ENCODE measurements around the gene CETP. TPM values are rescaled to one million over a fixed set of nuclear protein-coding genes. Genes with fewer than 3 reads are reported as not detected.
"Not testable (repeated sequence)": the region's sequence is repeated elsewhere in the genome, so short reads cannot be mapped to it uniquely, and the experiment has no call there.

CETP gene
- total RNA-seq, 1 experiment from 2014 or later = not detected

DNA sequence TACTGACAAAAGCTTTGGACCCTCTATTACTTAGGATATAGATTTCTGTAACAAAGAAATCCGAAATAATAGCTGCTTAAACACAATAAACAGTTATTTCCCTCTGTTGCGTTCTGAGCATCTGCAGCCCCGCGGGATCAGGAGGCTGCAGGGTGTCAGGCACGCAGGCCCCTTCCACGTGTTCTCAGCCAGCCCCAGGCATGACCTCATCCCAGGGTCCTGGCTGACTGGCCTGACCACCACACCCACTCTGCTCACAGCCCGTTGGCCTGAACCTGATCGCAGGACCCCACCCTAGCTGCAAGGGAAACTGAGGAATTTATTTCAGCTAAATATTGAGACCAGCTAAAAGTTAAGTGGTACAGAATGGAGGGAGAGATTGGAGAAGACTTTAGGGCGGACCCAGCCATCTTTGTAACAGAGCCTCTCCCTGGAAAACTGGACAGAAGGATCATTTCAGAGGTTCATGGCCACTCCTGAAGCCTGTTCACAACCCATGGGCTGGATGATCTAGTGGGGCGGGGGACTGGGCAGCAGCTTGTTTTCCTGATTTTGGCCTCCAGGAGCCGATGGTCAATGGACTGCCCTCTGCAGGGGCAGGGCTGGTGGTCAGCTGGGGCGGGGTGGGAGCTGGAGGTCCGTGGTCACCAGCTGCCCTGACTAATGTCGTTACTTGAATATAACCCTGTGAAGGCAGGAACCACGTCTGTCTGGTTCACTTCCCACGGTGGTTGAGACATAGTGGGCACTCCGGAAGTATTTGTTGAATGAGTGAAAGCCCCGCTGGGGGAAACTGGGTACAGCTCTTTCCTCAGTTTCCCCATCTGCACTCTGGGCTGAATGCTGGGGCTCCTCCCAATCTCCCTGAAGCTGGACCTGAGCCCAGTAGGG, 10.9 kb downstream of the CETP start:
- in situ Hi-C loops (cut with HindIII; ENCODE audit: low pct_unique_long_range_greater_than_20kb, low sequenced_read_pairs) = no loop called here
- no peak for DNase-seq (ENCODE audit: low read depth, low spot score)

DNA sequence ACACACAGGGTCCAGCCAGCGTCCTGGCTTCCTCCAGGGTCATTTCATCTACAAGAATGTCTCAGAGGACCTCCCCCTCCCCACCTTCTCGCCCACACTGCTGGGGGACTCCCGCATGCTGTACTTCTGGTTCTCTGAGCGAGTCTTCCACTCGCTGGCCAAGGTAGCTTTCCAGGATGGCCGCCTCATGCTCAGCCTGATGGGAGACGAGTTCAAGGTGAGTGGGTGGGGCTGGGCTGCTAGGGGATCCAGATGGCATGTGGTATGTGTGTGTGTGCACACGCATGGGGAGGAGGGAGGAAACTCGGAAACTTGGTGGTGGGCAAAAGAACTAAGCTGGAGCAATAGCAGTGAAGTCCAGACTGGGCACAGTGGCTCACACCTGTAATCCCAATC, 11.5 kb downstream of the CETP start:
- DNase-seq (ENCODE audit: low read depth, low spot score) = no peak
- in situ Hi-C loops (cut with HindIII; ENCODE audit: low pct_unique_long_range_greater_than_20kb, low sequenced_read_pairs) = no loop called here

DNA sequence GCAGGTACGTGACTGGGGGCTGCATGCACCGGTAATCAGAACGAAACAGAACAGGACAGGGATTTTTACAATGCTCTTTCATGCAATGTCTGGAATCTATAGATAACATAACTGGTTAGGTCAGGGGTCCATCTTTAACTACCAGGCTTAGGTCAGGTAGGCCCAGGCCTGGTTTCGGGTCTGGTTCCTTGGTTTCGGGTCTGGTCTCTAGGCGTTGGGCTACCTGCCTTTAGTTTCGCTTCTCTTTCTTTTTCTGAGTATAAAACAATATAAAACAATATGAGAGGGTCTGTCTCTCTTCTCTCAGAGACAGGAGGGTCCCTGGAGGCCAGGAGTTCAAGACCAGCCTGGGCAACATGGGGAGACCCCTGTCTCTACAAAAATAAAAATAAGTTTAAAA, 12.1 kb downstream of the CETP start:
- DNase-seq (ENCODE audit: low read depth, low spot score); in situ Hi-C loops (cut with HindIII; ENCODE audit: low pct_unique_long_range_greater_than_20kb, low sequenced_read_pairs): not testable (repeated sequence)

GRCh38 chr16:56974549-56975300, 13.0 kb downstream of the CETP start:
- in situ Hi-C loops (cut with HindIII; ENCODE audit: low pct_unique_long_range_greater_than_20kb, low sequenced_read_pairs) = no loop called here
- DNase-seq (ENCODE audit: low read depth, low spot score) = no peak

DNA sequence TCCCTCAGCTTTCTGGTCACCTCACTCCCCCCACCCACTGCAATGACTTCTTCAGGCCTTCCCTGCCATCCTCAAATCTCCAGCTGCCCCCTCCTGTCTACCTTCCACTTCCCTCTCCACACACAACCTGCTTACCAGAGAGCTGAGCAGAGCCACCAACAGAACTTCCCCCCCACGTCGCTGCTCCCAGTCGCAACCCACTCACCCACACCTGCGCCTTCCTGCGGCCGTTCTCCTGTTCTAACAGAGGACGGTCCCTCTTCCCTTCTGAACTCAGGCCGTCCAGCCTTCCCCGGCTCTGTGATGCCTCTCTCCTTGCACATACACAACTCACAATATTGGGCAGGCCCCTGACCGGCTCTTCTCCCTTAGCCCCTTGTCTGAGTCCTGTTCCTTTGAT, 14.0 kb downstream of the CETP start:
- in situ Hi-C loops (cut with HindIII; ENCODE audit: low pct_unique_long_range_greater_than_20kb, low sequenced_read_pairs) = no loop called here
- no peak for DNase-seq (ENCODE audit: low read depth, low spot score)

DNA sequence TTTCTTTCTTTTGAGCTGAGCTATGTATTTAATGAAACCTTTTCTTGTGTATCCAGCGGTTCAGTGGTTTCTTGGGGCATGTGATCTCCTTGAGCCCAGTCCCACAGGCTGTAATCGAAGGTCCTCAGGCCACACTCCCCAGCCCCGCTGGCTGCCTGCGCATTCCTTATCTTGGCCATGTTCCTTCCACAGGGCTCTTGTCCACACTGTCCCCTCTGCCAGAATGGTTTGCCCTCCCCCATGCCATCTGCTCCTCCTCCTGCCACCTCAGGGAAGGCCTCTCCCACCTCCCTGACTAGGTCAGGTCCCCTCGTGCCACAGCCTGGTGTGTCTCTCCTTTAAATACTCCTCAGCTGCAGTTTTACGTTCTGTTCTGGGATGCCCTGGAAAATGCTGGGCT, 15.5 kb downstream of the CETP start:
- in situ Hi-C loops (cut with HindIII; ENCODE audit: low pct_unique_long_range_greater_than_20kb, low sequenced_read_pairs) = no loop called here
- DNase-seq (ENCODE audit: low read depth, low spot score) = no peak

GRCh38 chr16:56977823-56978430, 16.2 kb downstream of the CETP start:
- in situ Hi-C loops (cut with HindIII; ENCODE audit: low pct_unique_long_range_greater_than_20kb, low sequenced_read_pairs) = no loop called here
- DNase-seq (ENCODE audit: low read depth, low spot score) = no peak

- in situ Hi-C loops (cut with HindIII; ENCODE audit: low pct_unique_long_range_greater_than_20kb, low sequenced_read_pairs) = no loop called here
- DNase-seq (ENCODE audit: low read depth, low spot score) = no peak
These were observed 18.4 kb downstream of the CETP start for GRCh38 chr16:56980201-56980535.

- in situ Hi-C loops (cut with HindIII; ENCODE audit: low pct_unique_long_range_greater_than_20kb, low sequenced_read_pairs) = no loop called here
- no peak for DNase-seq (ENCODE audit: low read depth, low spot score)
These were observed 19.3 kb downstream of the CETP start for GRCh38 chr16:56980792-56981724.

DNA sequence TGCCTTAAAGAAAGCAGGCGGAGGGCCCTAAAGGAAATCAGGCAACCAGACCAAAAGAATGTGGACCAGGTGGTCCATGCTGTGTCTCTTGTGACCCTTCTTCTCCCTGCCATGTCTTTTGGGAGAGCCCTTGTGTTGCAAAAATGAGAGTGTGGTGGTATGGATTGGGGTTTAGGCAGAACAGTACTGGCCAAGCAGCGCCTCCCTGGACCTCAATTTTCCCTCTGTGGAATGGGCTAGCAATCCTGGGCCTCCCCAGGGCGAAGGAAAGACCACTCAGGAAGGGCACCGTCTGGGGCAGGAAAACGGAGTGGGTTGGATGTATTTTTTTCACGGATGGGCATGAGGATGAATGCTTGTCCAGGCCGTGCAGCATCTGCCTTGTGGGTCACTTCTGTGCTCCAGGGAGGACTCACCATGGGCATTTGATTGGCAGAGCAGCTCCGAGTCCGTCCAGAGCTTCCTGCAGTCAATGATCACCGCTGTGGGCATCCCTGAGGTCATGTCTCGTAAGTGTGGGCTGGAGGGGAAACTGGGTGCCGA, 20.1 kb downstream of the CETP start:
- DNase-seq (ENCODE audit: low read depth, low spot score) = no peak

DNA sequence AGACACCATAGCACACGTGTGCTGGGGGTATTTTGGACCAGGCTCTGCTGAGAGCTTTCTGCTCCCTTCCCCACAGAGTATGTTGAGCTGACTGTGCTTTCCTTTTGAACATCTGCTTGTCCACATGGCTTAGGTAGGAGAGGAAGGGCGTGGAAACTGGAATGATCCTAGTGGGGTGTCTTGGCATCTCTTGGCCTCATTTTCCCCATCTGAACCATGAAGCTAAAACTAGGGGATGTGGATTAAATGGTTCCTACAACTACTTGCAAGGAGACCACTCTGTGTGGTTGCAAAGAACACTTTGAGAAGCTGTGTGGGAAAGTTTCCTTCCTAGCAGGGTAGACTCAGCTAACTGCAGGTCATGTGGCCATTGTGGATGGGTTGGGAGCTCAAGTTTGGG, 20.9 kb downstream of the CETP start:
- in situ Hi-C loops (cut with HindIII; ENCODE audit: low pct_unique_long_range_greater_than_20kb, low sequenced_read_pairs) = no loop called here
- DNase-seq (ENCODE audit: low read depth, low spot score) = no peak

More for the DNA sequence above, 20.1 kb downstream of the CETP start:
- in situ Hi-C loops (cut with HindIII; ENCODE audit: low pct_unique_long_range_greater_than_20kb, low sequenced_read_pairs) = no loop called here

- no peak for DNase-seq (ENCODE audit: low read depth, low spot score)
- in situ Hi-C loops (cut with HindIII; ENCODE audit: low pct_unique_long_range_greater_than_20kb, low sequenced_read_pairs) = no loop called here
These were observed 21.5 kb downstream of the CETP start for GRCh38 chr16:56983211-56983751.

DNA sequence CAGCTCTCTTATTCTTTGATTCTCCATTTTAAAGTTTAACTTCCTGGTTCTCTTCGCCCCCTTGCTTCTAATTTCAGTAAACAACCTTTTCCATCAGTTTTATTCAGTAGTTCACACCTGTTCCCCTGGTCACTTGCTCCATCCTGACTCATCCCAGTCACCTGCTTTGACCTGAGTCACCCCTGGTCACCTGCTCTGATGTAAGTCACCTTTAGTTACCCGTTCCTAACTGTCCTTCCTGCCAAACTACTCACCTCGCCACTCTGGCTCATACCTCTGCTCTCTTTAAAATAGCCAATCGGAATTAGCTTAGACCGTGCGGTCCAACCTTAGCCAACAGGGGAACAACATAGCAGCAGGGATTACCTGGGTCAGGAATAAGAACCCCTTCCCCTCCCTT, 22.9 kb downstream of the CETP start:
- in situ Hi-C loops (cut with HindIII; ENCODE audit: low pct_unique_long_range_greater_than_20kb, low sequenced_read_pairs) = no loop called here
- DNase-seq (ENCODE audit: low read depth, low spot score) = no peak

DNA sequence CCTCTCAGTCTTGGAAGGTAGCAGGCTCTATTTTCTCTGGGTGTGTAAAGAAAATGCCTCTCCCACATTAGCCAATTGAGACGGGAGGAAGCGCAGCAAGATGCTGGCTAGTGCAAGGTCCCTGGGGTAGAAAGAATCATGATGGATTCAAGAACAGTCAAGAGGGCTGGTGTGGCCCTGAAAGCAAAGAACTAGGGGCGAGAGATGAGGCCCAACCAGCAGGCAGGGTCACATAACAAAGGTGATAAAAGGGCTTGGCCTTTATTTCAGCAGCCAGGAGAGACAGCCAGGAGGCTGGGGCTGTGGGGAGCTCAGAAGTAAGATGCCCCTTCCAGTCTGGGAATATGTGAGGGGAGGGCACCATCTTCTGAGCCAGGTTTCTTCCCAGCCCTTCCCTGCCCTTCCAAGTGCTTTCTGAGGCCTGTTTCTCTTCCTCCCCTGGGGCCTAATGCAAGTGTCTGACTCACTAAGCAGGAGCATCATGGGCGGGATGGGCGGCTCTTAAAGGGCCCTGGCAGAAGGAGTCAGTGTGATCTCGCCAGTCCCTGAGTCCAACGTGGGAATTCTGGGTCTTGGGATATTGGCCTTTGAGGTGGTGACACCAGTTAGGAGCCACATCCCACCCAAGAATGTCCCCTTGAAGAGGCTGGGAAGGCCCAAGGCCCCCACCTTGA, 23.7 kb downstream of the CETP start:
- in situ Hi-C loops (cut with HindIII; ENCODE audit: low pct_unique_long_range_greater_than_20kb, low sequenced_read_pairs) = no loop called here
- peak; percentile 69 for DNase-seq (ENCODE audit: low read depth, low spot score)

DNA sequence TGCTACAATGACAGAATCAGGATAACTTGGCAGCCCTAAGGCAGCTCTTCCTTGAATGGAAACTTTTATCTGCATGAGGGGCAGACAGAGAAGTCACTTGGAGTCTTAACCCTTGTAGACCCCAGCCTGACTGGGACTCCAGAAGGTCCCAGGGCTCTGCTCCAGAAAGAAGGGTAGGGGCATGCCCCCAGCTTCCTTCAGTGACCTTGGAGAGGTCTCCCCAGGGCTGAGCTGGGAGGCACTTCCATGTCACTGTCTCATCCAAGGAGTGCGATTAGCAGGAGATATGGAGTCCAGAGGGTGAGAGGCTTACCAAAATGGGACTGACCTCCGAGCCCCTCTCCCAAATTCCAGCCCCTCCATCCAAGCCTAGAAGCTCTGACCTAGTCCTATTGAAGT, 24.2 kb downstream of the CETP start:
- in situ Hi-C loops (cut with HindIII; ENCODE audit: low pct_unique_long_range_greater_than_20kb, low sequenced_read_pairs) = no loop called here
- DNase-seq (ENCODE audit: low read depth, low spot score) = no peak

DNA sequence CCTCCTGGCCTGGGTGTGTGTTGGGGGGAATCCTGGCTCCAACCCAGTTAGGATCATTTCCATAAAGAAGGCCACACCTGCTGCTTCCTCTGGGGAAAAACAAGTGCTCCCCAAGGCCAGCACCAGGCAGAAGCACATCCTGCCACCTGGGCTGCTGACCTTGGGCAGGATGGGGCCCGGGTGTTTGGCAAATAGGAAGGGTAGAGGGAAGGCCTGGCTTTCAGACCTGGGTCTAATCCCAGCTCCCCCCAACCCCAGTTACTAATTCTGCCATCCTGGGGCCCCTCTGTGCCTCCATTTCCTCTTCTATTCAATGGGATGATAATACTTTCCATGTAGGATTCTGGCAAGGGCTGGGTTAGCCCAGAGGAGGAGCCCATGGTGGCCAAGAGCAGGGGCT, 24.6 kb downstream of the CETP start:
- in situ Hi-C loops (cut with HindIII; ENCODE audit: low pct_unique_long_range_greater_than_20kb, low sequenced_read_pairs) = no loop called here
- DNase-seq (ENCODE audit: low read depth, low spot score) = no peak

DNA sequence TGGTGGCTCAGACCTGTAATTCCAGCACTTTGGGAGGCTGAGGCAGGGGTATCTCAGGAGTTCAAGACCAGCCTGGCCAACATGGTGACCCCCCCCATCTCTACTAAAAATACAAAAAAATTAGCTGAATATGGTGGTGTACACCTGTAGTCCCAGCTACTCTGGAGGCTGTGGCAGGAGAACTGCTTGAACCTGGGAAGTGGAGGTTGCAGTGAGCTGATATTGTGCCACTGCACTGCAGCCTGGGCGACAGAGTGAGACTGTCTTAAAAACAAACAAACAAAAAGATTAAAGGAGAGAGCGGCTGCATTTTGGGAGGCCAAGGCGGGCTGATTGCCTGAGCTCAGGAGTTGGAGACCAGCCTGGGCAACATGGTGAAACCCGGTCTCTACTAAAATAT, 25.2 kb downstream of the CETP start:
- DNase-seq (ENCODE audit: low read depth, low spot score); in situ Hi-C loops (cut with HindIII; ENCODE audit: low pct_unique_long_range_greater_than_20kb, low sequenced_read_pairs): not testable (repeated sequence)
